GM19397 (cell line): ENCODE results near the gene MED25.

Experiments
- ATAC-seq: cut with Tn5 transposase; IDR thresholded peaks from one replicate; pipeline ENCODE4 v1.9.1; 2021; ENCODE audit warnings: mild to moderate bottlenecking, moderate library complexity; ENCODE audit not compliant: unreplicated experiment

Gene MED25

GRCh38 chr19:49817964-49818648 is at the start of gene MED25:
TSS of gene MED25 (plus strand) at chr19:49818289. CDS start at chr19:49818342, 53 bp downstream.
- ATAC-seq, result peak; percentile 65

- no peak for ATAC-seq
Measured at GRCh38 chr19:49770529-49770928, 47.6 kb upstream of the MED25 start.

- ATAC-seq, result no peak
Measured at GRCh38 chr19:49771674-49772139, 46.4 kb upstream of the MED25 start.

GRCh38 chr19:49772850-49773432 is 45.1 kb upstream of the MED25 start:
- no peak for ATAC-seq

GRCh38 chr19:49773663-49774350 is 44.3 kb upstream of the MED25 start:
- ATAC-seq, result no peak

GRCh38 chr19:49774969-49775368 is 43.1 kb upstream of the MED25 start:
- no peak for ATAC-seq

GRCh38 chr19:49775742-49776370 is 42.2 kb upstream of the MED25 start:
- no peak for ATAC-seq

- no peak for ATAC-seq
Measured at GRCh38 chr19:49776371-49776764, 41.7 kb upstream of the MED25 start.

- no peak for ATAC-seq
Measured at GRCh38 chr19:49779731-49780555, 38.1 kb upstream of the MED25 start.

- ATAC-seq, result no peak
Measured at GRCh38 chr19:49780861-49781260, 37.2 kb upstream of the MED25 start.

- ATAC-seq, result no peak
Measured at GRCh38 chr19:49781394-49781793, 36.7 kb upstream of the MED25 start.

- ATAC-seq, result no peak
Measured at GRCh38 chr19:49782515-49782914, 35.6 kb upstream of the MED25 start.

- ATAC-seq, result no peak
Measured at GRCh38 chr19:49786376-49786820, 31.7 kb upstream of the MED25 start.

- no peak for ATAC-seq
Measured at GRCh38 chr19:49787746-49788145, 30.3 kb upstream of the MED25 start.

- no peak for ATAC-seq
Measured at GRCh38 chr19:49788857-49789256, 29.2 kb upstream of the MED25 start.

GRCh38 chr19:49790866-49791265 is 27.2 kb upstream of the MED25 start:
- ATAC-seq, result no peak

- no peak for ATAC-seq
Measured at GRCh38 chr19:49791776-49792445, 26.2 kb upstream of the MED25 start.

GRCh38 chr19:49792829-49793560 is 25.1 kb upstream of the MED25 start:
- ATAC-seq, result no peak

GRCh38 chr19:49793561-49793840 is 24.6 kb upstream of the MED25 start:
- ATAC-seq, result no peak

- no peak for ATAC-seq
Measured at GRCh38 chr19:49795615-49796014, 22.5 kb upstream of the MED25 start.
